ENCODE results near the gene SLC2A1.

Gene SLC2A1

DNA sequence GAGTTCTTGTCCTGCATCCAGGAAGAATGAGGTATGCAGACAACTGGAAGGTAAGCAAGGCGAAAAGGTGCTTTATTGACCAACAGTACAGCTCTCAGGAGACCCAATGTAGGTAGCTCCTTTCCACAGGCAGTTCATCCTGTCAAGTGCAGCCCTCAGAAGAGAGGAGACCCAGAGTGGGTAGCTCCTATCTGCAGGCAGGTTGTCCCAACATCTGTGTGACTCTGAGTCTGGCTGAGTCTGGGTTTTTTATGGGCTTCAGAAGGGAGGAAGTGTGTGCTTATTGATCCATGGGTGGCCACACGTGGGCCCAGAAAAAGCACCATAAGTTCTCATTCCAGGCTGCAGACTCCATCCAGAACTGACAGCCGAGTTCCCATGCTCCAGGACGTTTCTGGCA lies 78.3 kb downstream of the SLC2A1 start:
- Histone ChIP-seq H3K9me3 (ENCODE audit: control insufficient read depth, insufficient read depth, low read depth, low read length) (no peaks in the 10 kb centered on the region), H3K4me1 (ENCODE audit: control insufficient read depth, insufficient read depth, low read length) (no peaks in the 10 kb centered on the region), H3K27ac (ENCODE audit: extremely low read depth, low read depth, low read length) (no peak overlapping the region), H3K4me3 (ENCODE audit: low read depth, low read length) (no peak overlapping the region), H3K36me3 (ENCODE audit: control insufficient read depth in 2 of 2, insufficient read depth in 1 of 2, low read length in 2 of 2) (no peaks in the 10 kb centered on the region)
- CTCF ChIA-PET, result no interaction called here
- TF ChIP-seq ZNF221 (tag by site-specific recombination; IDR thresholded peaks at IDR 0.05; ENCODE audit: borderline replicate concordance) (no peak), ZNF132 (tag by site-specific recombination; IDR thresholded peaks at IDR 0.05; ENCODE audit: borderline replicate concordance) (no peak), SALL2 (tag by site-specific recombination; IDR thresholded peaks at IDR 0.05; ENCODE audit: borderline replicate concordance) (no peak), HOXC10 (CRISPR knock-in tag; IDR thresholded peaks at IDR 0.05) (no peak), SETDB1 (IDR thresholded peaks at IDR 0.05; ENCODE audit: insufficient read length, low read length) (peak; percentile 45), ZNF843 (tag by site-specific recombination; IDR thresholded peaks at IDR 0.05) (no peak), ZNF157 (tag by site-specific recombination; IDR thresholded peaks at IDR 0.05) (no peak)
- POLR2A ChIA-PET, result no interaction called here

DNA sequence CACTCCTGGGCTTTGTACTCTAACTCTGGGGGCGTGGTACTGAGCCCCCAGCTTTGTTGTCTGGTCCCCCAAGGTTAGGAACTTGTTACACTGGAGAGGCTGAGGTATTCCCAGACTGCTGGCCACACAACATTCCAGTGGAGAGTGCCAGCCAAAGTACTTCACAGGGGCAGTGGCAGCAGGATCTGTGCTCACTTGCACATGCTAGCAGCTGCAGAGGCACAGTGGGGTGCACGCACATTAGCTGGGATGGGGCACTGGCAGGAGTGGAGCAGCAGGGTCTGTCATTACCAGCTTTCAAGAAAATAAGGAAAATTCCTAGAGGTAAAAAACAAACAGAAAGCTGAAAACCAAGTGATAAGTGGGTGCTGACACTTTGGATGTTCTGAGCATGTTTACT lies 81.3 kb downstream of the SLC2A1 start:
- Histone ChIP-seq H3K4me1 (ENCODE audit: control insufficient read depth, insufficient read depth, low read length) (no peaks in the 10 kb centered on the region), H3K27ac (ENCODE audit: extremely low read depth, low read depth, low read length) (no peak overlapping the region), H3K36me3 (ENCODE audit: control insufficient read depth in 2 of 2, insufficient read depth in 1 of 2, low read length in 2 of 2) (no peaks in the 10 kb centered on the region), H3K9me3 (ENCODE audit: control insufficient read depth, insufficient read depth, low read depth, low read length) (no peaks in the 10 kb centered on the region), H3K4me3 (ENCODE audit: low read depth, low read length) (no peak overlapping the region)
- ChIA-PET POLR2A (no interaction called here), CTCF (interaction anchor here (1.1 to 1.2 kb wide), 2 partner anchors 15 to 196 kb away, joined by 4 read pairs; no protein-coding TSS in a partner anchor)
- TF ChIP-seq ZIC2 (tag by site-specific recombination; IDR thresholded peaks at IDR 0.05), result peak; percentile 71
- TF ChIP-seq, protein P1, sequence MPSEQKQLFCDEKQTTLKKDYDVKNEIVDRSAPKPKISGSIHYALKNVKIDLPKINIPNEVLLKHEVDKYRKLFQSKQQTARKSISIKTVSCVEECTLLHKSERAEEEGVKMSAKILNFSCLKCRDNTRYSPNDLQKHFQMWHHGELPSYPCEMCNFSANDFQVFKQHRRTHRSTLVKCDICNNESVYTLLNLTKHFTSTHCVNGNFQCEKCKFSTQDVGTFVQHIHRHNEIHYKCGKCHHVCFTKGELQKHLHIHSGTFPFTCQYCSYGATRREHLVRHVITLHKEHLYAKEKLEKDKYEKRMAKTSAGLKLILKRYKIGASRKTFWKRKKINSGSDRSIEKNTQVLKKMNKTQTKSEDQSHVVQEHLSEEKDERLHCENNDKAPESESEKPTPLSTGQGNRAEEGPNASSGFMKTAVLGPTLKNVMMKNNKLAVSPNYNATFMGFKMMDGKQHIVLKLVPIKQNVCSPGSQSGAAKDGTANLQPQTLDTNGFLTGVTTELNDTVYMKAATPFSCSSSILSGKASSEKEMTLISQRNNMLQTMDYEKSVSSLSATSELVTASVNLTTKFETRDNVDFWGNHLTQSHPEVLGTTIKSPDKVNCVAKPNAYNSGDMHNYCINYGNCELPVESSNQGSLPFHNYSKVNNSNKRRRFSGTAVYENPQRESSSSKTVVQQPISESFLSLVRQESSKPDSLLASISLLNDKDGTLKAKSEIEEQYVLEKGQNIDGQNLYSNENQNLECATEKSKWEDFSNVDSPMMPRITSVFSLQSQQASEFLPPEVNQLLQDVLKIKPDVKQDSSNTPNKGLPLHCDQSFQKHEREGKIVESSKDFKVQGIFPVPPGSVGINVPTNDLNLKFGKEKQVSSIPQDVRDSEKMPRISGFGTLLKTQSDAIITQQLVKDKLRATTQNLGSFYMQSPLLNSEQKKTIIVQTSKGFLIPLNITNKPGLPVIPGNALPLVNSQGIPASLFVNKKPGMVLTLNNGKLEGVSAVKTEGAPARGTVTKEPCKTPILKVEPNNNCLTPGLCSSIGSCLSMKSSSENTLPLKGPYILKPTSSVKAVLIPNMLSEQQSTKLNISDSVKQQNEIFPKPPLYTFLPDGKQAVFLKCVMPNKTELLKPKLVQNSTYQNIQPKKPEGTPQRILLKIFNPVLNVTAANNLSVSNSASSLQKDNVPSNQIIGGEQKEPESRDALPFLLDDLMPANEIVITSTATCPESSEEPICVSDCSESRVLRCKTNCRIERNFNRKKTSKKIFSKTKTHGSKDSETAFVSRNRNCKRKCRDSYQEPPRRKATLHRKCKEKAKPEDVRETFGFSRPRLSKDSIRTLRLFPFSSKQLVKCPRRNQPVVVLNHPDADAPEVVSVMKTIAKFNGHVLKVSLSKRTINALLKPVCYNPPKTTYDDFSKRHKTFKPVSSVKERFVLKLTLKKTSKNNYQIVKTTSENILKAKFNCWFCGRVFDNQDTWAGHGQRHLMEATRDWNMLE (tag by site-specific recombination; conservative IDR thresholded peaks at IDR 0.05; ENCODE audit: low read depth), result no peak
- TF ChIP-seq, protein P2, sequence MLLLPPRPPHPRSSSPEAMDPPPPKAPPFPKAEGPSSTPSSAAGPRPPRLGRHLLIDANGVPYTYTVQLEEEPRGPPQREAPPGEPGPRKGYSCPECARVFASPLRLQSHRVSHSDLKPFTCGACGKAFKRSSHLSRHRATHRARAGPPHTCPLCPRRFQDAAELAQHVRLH (tag by site-specific recombination; IDR thresholded peaks at IDR 0.05), result no peak
- no peak for TF ChIP-seq ZNF169 (tag by site-specific recombination; IDR thresholded peaks at IDR 0.05)
- no peak for TF ChIP-seq ZNF175 (tag by site-specific recombination; IDR thresholded peaks at IDR 0.05)
- TF ChIP-seq ZNF610 (tag by site-specific recombination; IDR thresholded peaks at IDR 0.05; ENCODE audit: borderline replicate concordance), result no peak
- TF ChIP-seq ZNF16 (tag by site-specific recombination; IDR thresholded peaks at IDR 0.05; ENCODE audit: low read depth), result no peak
- no peak for TF ChIP-seq ZNF302 (tag by site-specific recombination; IDR thresholded peaks at IDR 0.05; ENCODE audit: low read depth)
- no peak for TF ChIP-seq SETDB1 (IDR thresholded peaks at IDR 0.05; ENCODE audit: insufficient read length, low read length)

DNA sequence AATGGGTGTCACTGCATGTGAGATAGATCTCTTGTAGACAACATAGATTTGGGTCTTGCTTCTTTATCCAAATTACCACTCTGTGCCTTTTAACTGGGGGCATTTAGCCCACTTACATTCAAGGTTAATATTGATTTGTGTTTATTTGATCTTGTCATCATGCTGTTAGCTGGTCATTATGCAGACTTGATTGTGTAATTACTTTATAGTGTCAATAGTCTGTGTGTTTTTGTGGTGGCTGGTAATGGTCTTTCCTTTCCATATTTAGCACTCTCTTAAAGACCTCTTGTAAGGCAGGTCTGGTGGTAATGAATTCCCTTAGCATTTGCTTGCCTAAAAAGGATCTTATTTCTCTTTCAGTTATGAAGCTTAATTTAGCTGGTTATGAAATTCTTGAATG lies 82.7 kb downstream of the SLC2A1 start:
- ChIA-PET POLR2A (no interaction called here), CTCF (interaction anchor here (1.1 kb wide), 1 partner anchor 37 kb away, joined by 4 read pairs; no protein-coding TSS in a partner anchor)
- H3K9me3 ChIP-seq (ENCODE audit: control insufficient read depth, insufficient read depth, low read depth, low read length), result no peaks in the 10 kb centered on the region
- H3K4me3 ChIP-seq (ENCODE audit: low read depth, low read length), result no peak overlapping the region
- H3K4me1 ChIP-seq (ENCODE audit: control insufficient read depth, insufficient read depth, low read length), result no peaks in the 10 kb centered on the region
- no peak overlapping the region for H3K27ac ChIP-seq (ENCODE audit: extremely low read depth, low read depth, low read length)
- TF ChIP-seq SETDB1 (IDR thresholded peaks at IDR 0.05; ENCODE audit: insufficient read length, low read length), result peak; percentile 6
- no peak for TF ChIP-seq HOXD13 (CRISPR knock-in tag; IDR thresholded peaks at IDR 0.05; ENCODE audit: borderline replicate concordance)
- no peaks in the 10 kb centered on the region for H3K36me3 ChIP-seq (ENCODE audit: control insufficient read depth in 2 of 2, insufficient read depth in 1 of 2, low read length in 2 of 2)
